HepG2 (cell line): ENCODE measurements around the gene INO80B. TPM values are rescaled to one million over a fixed set of nuclear protein-coding genes. Genes with fewer than 3 reads are reported as not detected.
A peak's percentile ranks its signal among the peaks of the same experiment; 100 is the strongest.

Source experiments
- EP300 ChIP-seq, 3 experiments: sonication (generic) in 1 of 3; formaldehyde crosslinking in 1 of 3; IDR thresholded peaks; 2 replicates each; pipeline versions ENCODE4 v1.5.1 to v1.6.1; 2011 to 2020; ENCODE audit warnings: low read depth in 2 of 3, low read length in 2 of 3, borderline replicate concordance in 1 of 3, improper control_type of control experiment in 1 of 3, mild to moderate bottlenecking in 1 of 3, missing genetic modification reagents in 1 of 3, moderate library complexity in 1 of 3
- HINFP ChIP-seq: sonication (generic); formaldehyde crosslinking; IDR thresholded peaks from 2 replicates; pipeline ENCODE4 v1.4.0; 2020; ENCODE audit warnings: low read depth, mild to moderate bottlenecking, missing genetic modification reagents
- REPIN1 ChIP-seq: sonication (generic); formaldehyde crosslinking; IDR thresholded peaks from 2 replicates; pipeline ENCODE4 v1.8.0; 2022; ENCODE audit warnings: missing genetic modification reagents, low read depth, mild to moderate bottlenecking, borderline replicate concordance
- TARDBP ChIP-seq: sonication (generic); formaldehyde crosslinking; IDR thresholded peaks from 2 replicates; pipeline ENCODE4 v1.8.0; 2022; ENCODE audit warnings: mild to moderate bottlenecking, missing genetic modification reagents
- ZBTB34 ChIP-seq: sonication (generic); formaldehyde crosslinking; IDR thresholded peaks from 2 replicates; pipeline ENCODE4 v1.8.0; 2022; ENCODE audit warnings: mild to moderate bottlenecking, missing genetic modification reagents
- ZBTB4 ChIP-seq: sonication (generic); formaldehyde crosslinking; IDR thresholded peaks from 2 replicates; pipeline ENCODE4 v1.4.0; 2020; ENCODE audit warnings: missing genetic modification reagents, mild to moderate bottlenecking, borderline replicate concordance
- ZNF160 ChIP-seq: sonication (generic); formaldehyde crosslinking; IDR thresholded peaks from 2 replicates; pipeline ENCODE4 v1.8.0; 2022; ENCODE audit warnings: mild to moderate bottlenecking, inconsistent platforms, missing genetic modification reagents
- ZNF34 ChIP-seq: sonication (generic); formaldehyde crosslinking; IDR thresholded peaks from 2 replicates; pipeline ENCODE4 v1.4.0; 2020; ENCODE audit warnings: mild to moderate bottlenecking, missing genetic modification reagents, borderline replicate concordance
- ZNF614 ChIP-seq: IDR thresholded peaks from 2 replicates; pipeline ENCODE4 v1.6.1; 2018; ENCODE audit warnings: missing biosample characterization, missing genetic modification reagents, inconsistent platforms, borderline replicate concordance
- ZNF646 ChIP-seq: sonication (generic); formaldehyde crosslinking; IDR thresholded peaks from 2 replicates; pipeline ENCODE4 v1.9.0; 2021; ENCODE audit warnings: mild to moderate bottlenecking, missing genetic modification reagents
- ZNF850 ChIP-seq: sonication (generic); formaldehyde crosslinking; conservative IDR thresholded peaks from 2 replicates; pipeline ENCODE4 v1.9.0; 2021; ENCODE audit warnings: mild to moderate bottlenecking, missing genetic modification reagents
- polyA plus RNA-seq, 8 experiments: library from polyadenylated mRNA; depleted of rRNA in 3 of 8; stranded (reverse) in 7 of 8; unstranded in 1 of 8; fragments of >200 nt; fragmentation: Illumina TruSeq in 4 of 8; extraction: Trizol in 4 of 8; gene quantifications; 2 replicates each; pipeline versions ENCODE4 v1.2.1 to v1.2.3, GENCODE V29; 2011 to 2016; ENCODE audit warnings: low read depth in 4 of 8, missing spikeins in 1 of 8, mixed read lengths in 1 of 8; ENCODE audit not compliant: insufficient read depth in 1 of 8
- total RNA-seq, 5 experiments: library from RNA; depleted of rRNA; stranded (reverse); fragments of >200 nt; fragmentation: Illumina TruSeq; extraction: Trizol; gene quantifications; 2 replicates each; pipeline ENCODE4 v1.2.3, GENCODE V29; 2016; ENCODE audit warnings: low read depth in 1 of 5

The INO80B gene
- total and polyA plus RNA-seq, 2 of the 13 experiments (the other 11 are each of a cell fraction or from before 2014, with no cell fraction given), result 6.2 to 14.5 TPM

GRCh38 chr2:74497777-74498499 is 43.1 kb downstream of the INO80B start (continued):
- TF ChIP-seq ZBTB4 (CRISPR knock-in tag), result peak; percentile 72; the same call in 1 of the 2 replicates
- 0 out of 2 replicates have a peak, but pooled peaks have one; percentile 35 for TF ChIP-seq HINFP
- 0 out of 2 replicates have a peak, but pooled peaks have one; percentile 3 for TF ChIP-seq ZNF614 (CRISPR knock-in tag)
- TF ChIP-seq ZNF850, result 0 out of 2 replicates have a peak, but pooled peaks have one; percentile 37
- peak; percentile 73; the same call in 1 of the 2 replicates for TF ChIP-seq ZBTB34 (CRISPR knock-in tag)
- 0 out of 2 replicates have a peak, but pooled peaks have one; percentile 36 for TF ChIP-seq TARDBP (CRISPR knock-in tag)
- 0 out of 2 replicates have a peak, but pooled peaks have one; percentile 66 for TF ChIP-seq ZNF34 (CRISPR knock-in tag)
- TF ChIP-seq ZNF160, result 0 out of 2 replicates have a peak, but pooled peaks have one; percentile 37
- TF ChIP-seq EP300 (IDR thresholded peaks at IDR 0.05; ENCODE audit: low read depth in 2 of 2, low read length in 2 of 2), result no peak
- 0 out of 2 replicates have a peak, but pooled peaks have one; percentile 16 for TF ChIP-seq EP300 (CRISPR knock-in tag; IDR thresholded peaks at IDR 0.05; ENCODE audit: borderline replicate concordance)
- TF ChIP-seq ZNF646 (CRISPR knock-in tag), result no peak
- TF ChIP-seq REPIN1, result peak; percentile 85
